ENCODE measurements around the gene STIP1. TPM values are rescaled to one million over a fixed set of nuclear protein-coding genes. Genes with fewer than 3 reads are reported as not detected.

STIP1 gene
- polyA plus RNA-seq, 1 experiment = 139 TPM

DNA sequence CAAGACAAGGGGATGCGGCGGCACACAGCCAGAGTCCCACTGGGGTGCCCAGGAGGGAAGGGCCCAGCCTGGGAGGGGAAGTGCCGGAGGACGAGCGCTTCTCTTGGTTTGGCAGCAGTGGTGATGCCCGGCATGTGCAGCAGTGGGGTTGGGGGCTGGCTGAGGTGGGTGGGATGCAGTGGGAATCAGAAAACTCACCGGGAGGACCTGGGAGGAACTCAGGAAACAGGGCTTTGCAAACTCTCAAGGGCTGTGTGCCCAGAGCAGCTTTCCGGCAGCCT is 23.5 kb downstream of the STIP1 start:
- CTCF ChIA-PET = interaction anchor here (1.0 to 16.6 kb wide), 4 partner anchors 17 to 93 kb away, joined by 3 to 229 read pairs (median 25); partner anchors contain the start of genes CATSPERZ, ESRRA, NUDT22 and PLCB3
- POLR2A ChIA-PET = no interaction called here
- H3K27me3 ChIP-seq (ENCODE audit: control insufficient read depth, insufficient read depth, low read length) = no peaks in the 10 kb centered on the region
- no peak for DNase-seq (ENCODE audit: low read depth)
- TF ChIP-seq, protein P1, sequence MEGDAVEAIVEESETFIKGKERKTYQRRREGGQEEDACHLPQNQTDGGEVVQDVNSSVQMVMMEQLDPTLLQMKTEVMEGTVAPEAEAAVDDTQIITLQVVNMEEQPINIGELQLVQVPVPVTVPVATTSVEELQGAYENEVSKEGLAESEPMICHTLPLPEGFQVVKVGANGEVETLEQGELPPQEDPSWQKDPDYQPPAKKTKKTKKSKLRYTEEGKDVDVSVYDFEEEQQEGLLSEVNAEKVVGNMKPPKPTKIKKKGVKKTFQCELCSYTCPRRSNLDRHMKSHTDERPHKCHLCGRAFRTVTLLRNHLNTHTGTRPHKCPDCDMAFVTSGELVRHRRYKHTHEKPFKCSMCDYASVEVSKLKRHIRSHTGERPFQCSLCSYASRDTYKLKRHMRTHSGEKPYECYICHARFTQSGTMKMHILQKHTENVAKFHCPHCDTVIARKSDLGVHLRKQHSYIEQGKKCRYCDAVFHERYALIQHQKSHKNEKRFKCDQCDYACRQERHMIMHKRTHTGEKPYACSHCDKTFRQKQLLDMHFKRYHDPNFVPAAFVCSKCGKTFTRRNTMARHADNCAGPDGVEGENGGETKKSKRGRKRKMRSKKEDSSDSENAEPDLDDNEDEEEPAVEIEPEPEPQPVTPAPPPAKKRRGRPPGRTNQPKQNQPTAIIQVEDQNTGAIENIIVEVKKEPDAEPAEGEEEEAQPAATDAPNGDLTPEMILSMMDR (IDR thresholded peaks at IDR 0.05; ENCODE audit: insufficient read depth, low read depth, low read length) = no peak
- no peak overlapping the region for H3K4me3 ChIP-seq (ENCODE audit: low read depth, low read length)
- peaks cover 10% of the 10 kb centered on the region for H3K36me3 ChIP-seq (ENCODE audit: control insufficient read depth, insufficient read depth, low read length)

DNA sequence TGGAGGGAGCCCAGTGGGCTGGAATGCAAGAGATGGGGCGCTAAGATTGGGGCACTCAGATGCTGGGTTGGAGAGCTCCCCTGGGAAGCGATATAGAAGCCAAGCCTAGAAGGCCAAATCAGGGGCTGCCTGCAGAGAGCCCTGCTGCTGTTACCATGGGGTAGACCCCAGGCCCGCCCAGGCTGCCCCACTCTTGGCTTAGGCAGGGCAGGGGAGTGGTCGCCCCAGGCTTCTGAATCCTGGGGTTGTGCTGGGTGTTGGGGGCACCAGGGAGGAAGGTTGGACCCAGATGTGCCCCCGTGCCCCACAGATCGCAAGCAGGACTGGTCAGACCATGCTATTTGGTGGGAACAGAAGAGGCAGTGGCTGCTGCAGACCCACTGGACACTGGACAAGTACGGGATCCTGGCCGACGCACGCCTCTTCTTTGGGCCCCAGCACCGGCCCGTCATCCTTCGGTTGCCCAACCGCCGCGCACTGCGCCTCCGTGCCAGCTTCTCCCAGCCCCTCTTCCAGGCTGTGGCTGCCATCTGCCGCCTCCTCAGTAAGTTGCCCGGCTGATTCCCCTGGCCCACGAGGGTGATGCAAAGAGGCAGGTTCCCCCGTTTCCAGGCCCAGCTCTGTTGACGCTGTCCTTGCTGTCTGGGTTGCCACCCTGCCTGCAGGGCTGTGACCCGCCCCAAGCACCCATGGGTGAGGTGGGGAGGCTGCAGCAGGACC is 24.5 kb downstream of the STIP1 start:
- Histone ChIP-seq H3K27me3 (ENCODE audit: control insufficient read depth, insufficient read depth, low read length) (no peaks in the 10 kb centered on the region), H3K36me3 (ENCODE audit: control insufficient read depth, insufficient read depth, low read length) (peaks cover 8% of the 10 kb centered on the region), H3K4me3 (ENCODE audit: low read depth, low read length) (no peak overlapping the region)
- CTCF ChIA-PET = interaction anchor here (1.0 to 16.6 kb wide), 3 partner anchors 16 to 92 kb away, joined by 3 to 229 read pairs (median 4); partner anchors contain the start of genes CATSPERZ, ESRRA, NUDT22 and TRPT1
- DNase-seq (ENCODE audit: low read depth) = no peak
- TF ChIP-seq, protein P1 (IDR thresholded peaks at IDR 0.05; ENCODE audit: insufficient read depth, low read depth, low read length) = no peak
- POLR2A ChIA-PET = no interaction called here

DNA sequence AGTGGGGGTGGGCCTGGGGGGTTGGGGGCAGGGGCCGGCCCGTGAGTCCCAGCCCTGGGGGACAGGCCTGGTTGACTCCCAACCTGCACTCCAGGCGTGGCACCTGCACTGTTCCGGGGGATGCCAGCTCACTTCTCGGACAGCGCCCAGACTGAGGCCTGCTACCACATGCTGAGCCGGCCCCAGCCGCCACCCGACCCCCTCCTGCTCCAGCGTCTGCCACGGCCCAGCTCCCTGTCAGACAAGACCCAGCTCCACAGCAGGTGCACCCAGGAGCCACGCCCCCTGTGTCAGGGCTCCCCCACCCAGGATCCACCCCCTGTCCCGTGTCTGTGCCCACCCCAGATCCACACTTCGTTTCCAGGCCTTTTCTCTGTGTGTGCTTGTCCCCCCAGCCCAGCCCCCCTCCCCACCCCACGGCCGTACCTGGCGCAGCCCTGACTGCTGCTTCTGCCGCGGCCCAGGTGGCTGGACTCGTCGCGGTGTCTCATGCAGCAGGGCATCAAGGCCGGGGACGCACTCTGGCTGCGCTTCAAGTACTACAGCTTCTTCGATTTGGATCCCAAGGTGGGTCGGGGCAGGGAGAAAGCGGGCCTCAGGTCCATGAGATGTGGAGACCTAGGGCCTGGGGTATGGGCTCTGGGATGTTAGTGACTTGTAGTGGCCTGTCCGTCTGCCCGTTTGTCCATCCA is 25.4 kb downstream of the STIP1 start:
- TF ChIP-seq, protein P1 (IDR thresholded peaks at IDR 0.05; ENCODE audit: insufficient read depth, low read depth, low read length) = no peak
- ChIA-PET POLR2A (no interaction called here), CTCF (interaction anchor here (0.9 to 16.6 kb wide), 3 partner anchors 15 to 91 kb away, joined by 3 to 229 read pairs (median 5); partner anchors contain the start of genes CATSPERZ, ESRRA, NUDT22 and TRPT1)
- peaks cover 2% of the 10 kb centered on the region for H3K36me3 ChIP-seq (ENCODE audit: control insufficient read depth, insufficient read depth, low read length)
- no peak overlapping the region for H3K4me3 ChIP-seq (ENCODE audit: low read depth, low read length)
- no peak for DNase-seq (ENCODE audit: low read depth)
- H3K27me3 ChIP-seq (ENCODE audit: control insufficient read depth, insufficient read depth, low read length) = no peaks in the 10 kb centered on the region

DNA sequence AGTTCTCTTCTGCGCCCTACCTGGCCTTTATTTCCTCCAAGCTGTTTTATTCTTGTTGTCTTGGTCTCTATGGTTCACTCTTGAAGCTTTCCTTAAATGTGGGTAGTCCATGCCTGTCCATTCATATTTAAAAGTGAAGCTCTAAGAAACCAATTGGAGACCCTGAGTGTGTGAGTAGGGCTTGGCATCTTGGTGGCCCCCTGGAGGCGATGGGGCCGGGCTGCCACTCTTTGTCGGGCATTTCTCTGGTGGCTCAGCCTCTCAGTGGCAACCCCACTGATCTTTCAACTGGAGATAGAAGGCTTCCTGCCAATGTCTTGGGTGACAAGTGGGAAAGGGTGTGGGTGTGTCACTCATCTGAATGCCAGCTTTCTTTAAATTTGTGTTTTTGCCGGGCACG is 30.9 kb downstream of the STIP1 start:
- ChIA-PET CTCF (interaction anchor here (0.8 to 5.2 kb wide), 4 partner anchors 8 to 85 kb away, joined by 4 to 26 read pairs (median 6); partner anchors contain the start of genes FERMT3 and STIP1), POLR2A (no interaction called here)
- Histone ChIP-seq H3K27me3 (ENCODE audit: control insufficient read depth, insufficient read depth, low read length) (no peaks in the 10 kb centered on the region), H3K4me3 (ENCODE audit: low read depth, low read length) (no peak overlapping the region), H3K36me3 (ENCODE audit: control insufficient read depth, insufficient read depth, low read length) (peaks cover 6% of the 10 kb centered on the region)
- DNase-seq (ENCODE audit: low read depth) = no peak
- TF ChIP-seq, protein P1 (IDR thresholded peaks at IDR 0.05; ENCODE audit: insufficient read depth, low read depth, low read length) = no peak
